ENCODE data around the gene KIAA1191.

Gene KIAA1191

GRCh38 chr5:176342766-176343458 lies 18.7 kb downstream of the KIAA1191 start:
- H3K27ac ChIP-seq, result no peak overlapping the region
- H3K4me3 ChIP-seq (IDR thresholded peaks at IDR 0.05; ENCODE audit: insufficient read depth, low read depth, low read length), result no peak overlapping the region
- H3K27me3 ChIP-seq (ENCODE audit: insufficient read depth, low read depth), result no peaks in the 10 kb centered on the region
- peaks cover 4% of the 10 kb centered on the region; the same call in 1 of the 2 replicates for H3K36me3 ChIP-seq (ENCODE audit: insufficient read depth)
- H3K4me2 ChIP-seq, result no peak overlapping the region
- no peaks in the 10 kb centered on the region for H3K4me1 ChIP-seq (ENCODE audit: low read depth, poor library complexity, severe bottlenecking)
- H3K9ac ChIP-seq, result no peak overlapping the region
- TF ChIP-seq, protein P1, sequence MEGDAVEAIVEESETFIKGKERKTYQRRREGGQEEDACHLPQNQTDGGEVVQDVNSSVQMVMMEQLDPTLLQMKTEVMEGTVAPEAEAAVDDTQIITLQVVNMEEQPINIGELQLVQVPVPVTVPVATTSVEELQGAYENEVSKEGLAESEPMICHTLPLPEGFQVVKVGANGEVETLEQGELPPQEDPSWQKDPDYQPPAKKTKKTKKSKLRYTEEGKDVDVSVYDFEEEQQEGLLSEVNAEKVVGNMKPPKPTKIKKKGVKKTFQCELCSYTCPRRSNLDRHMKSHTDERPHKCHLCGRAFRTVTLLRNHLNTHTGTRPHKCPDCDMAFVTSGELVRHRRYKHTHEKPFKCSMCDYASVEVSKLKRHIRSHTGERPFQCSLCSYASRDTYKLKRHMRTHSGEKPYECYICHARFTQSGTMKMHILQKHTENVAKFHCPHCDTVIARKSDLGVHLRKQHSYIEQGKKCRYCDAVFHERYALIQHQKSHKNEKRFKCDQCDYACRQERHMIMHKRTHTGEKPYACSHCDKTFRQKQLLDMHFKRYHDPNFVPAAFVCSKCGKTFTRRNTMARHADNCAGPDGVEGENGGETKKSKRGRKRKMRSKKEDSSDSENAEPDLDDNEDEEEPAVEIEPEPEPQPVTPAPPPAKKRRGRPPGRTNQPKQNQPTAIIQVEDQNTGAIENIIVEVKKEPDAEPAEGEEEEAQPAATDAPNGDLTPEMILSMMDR (conservative IDR thresholded peaks at IDR 0.05; ENCODE audit: low read depth, low read length), result no peak
- no peaks in the 10 kb centered on the region for H4K20me1 ChIP-seq (ENCODE audit: insufficient read depth)
- no peaks in the 10 kb centered on the region for H3K79me2 ChIP-seq (ENCODE audit: insufficient read depth, low read depth)
- no peak overlapping the region for H2AFZ ChIP-seq (ENCODE audit: low read depth)

DNA sequence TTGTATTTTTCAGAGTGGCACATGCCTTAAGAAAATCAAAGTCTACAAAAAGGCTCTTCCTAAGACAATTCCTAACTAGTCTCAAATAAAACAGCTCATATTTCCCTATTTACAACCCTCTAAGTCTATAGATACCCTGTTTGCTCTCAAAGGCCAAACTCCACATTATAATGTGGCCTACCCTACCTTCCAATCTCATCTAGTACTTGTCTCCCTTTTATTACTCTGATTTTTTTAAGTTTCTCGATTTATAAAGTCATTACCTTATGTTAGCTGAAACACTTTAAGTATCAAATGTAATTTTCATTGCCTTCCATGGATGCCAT lies 19.4 kb downstream of the KIAA1191 start:
- TF ChIP-seq, protein P1 (conservative IDR thresholded peaks at IDR 0.05; ENCODE audit: low read depth, low read length), result no peak
- Histone ChIP-seq H3K4me1 (ENCODE audit: low read depth, poor library complexity, severe bottlenecking) (no peaks in the 10 kb centered on the region), H3K27ac (no peak overlapping the region), H2AFZ (ENCODE audit: low read depth) (no peak overlapping the region), H3K27me3 (ENCODE audit: insufficient read depth, low read depth) (no peaks in the 10 kb centered on the region), H3K9ac (no peak overlapping the region), H4K20me1 (ENCODE audit: insufficient read depth) (no peaks in the 10 kb centered on the region), H3K4me3 (IDR thresholded peaks at IDR 0.05; ENCODE audit: insufficient read depth, low read depth, low read length) (no peak overlapping the region), H3K4me2 (no peak overlapping the region), H3K79me2 (ENCODE audit: insufficient read depth, low read depth) (no peaks in the 10 kb centered on the region), H3K36me3 (ENCODE audit: insufficient read depth) (peaks cover 4% of the 10 kb centered on the region; the same call in 1 of the 2 replicates)

DNA sequence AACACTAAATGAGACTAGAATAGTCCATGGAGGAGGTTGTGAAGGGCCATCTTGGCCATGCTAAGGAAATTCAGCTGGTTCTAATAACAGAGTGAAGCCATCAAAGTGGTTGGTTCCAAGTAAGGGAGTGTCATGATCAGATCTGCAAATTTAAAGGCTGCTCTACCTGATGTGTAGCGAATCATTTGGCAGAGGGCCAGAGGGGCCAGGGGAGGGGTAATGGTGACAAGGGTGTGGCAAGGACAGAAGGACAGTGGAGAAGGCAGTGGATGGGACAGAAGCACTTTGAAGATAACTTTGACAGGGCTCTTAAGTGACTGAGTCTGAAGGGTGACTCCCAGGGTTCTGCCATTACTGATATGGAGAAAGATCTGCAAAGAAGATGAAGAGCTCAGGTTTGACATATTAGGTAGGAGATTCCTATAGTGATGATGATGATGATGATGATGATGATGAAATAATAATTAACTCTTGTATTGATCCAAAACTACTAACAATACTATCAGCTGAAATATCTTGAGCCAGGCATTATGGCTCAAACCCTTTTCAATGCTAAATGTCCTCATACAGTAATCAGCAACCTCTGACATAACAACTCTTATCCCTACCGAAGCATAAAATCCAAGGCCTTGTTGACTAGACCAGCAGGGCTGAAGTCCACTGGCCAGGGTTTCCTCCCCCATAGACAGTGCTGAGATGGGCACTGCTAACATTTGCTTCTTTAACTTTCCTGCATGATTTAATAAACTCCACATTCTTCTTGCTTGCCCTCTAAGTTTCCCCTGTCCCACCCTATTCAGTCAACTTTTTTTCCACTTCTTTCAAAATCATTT lies 20.0 kb downstream of the KIAA1191 start:
- Histone ChIP-seq H3K27me3 (ENCODE audit: insufficient read depth, low read depth) (no peaks in the 10 kb centered on the region), H3K79me2 (ENCODE audit: insufficient read depth, low read depth) (no peaks in the 10 kb centered on the region), H3K4me3 (IDR thresholded peaks at IDR 0.05; ENCODE audit: insufficient read depth, low read depth, low read length) (no peak overlapping the region), H3K4me2 (no peak overlapping the region), H3K4me1 (ENCODE audit: low read depth, poor library complexity, severe bottlenecking) (no peaks in the 10 kb centered on the region), H3K27ac (no peak overlapping the region), H3K9ac (no peak overlapping the region), H4K20me1 (ENCODE audit: insufficient read depth) (no peaks in the 10 kb centered on the region), H3K36me3 (ENCODE audit: insufficient read depth) (peaks cover 4% of the 10 kb centered on the region; the same call in 1 of the 2 replicates), H2AFZ (ENCODE audit: low read depth) (no peak overlapping the region)
- TF ChIP-seq, protein P1 (conservative IDR thresholded peaks at IDR 0.05; ENCODE audit: low read depth, low read length), result no peak

- H3K4me1 ChIP-seq (ENCODE audit: low read depth, poor library complexity, severe bottlenecking), result no peaks in the 10 kb centered on the region
- H3K36me3 ChIP-seq (ENCODE audit: insufficient read depth), result no peaks in the 10 kb centered on the region
- H3K4me3 ChIP-seq (IDR thresholded peaks at IDR 0.05; ENCODE audit: insufficient read depth, low read depth, low read length), result no peak overlapping the region
- TF ChIP-seq, protein P1 (conservative IDR thresholded peaks at IDR 0.05; ENCODE audit: low read depth, low read length), result no peak
- H3K9ac ChIP-seq, result no peak overlapping the region
- H3K4me2 ChIP-seq, result no peak overlapping the region
- H3K79me2 ChIP-seq (ENCODE audit: insufficient read depth, low read depth), result no peaks in the 10 kb centered on the region
- no peak overlapping the region for H3K27ac ChIP-seq
- no peaks in the 10 kb centered on the region for H3K27me3 ChIP-seq (ENCODE audit: insufficient read depth, low read depth)
- no peak overlapping the region for H2AFZ ChIP-seq (ENCODE audit: low read depth)
- H4K20me1 ChIP-seq (ENCODE audit: insufficient read depth), result no peaks in the 10 kb centered on the region
These were observed 22.3 kb downstream of the KIAA1191 start for GRCh38 chr5:176339304-176339703.

All from KMS-11 (cell line).